HG02678 (cell line): ENCODE results near the gene CARD11.

ENCODE experiments used
- ATAC-seq: cut with Tn5 transposase; IDR thresholded peaks from one replicate; pipeline ENCODE4 v1.9.1; 2021; ENCODE audit warnings: mild to moderate bottlenecking, moderate library complexity; ENCODE audit not compliant: unreplicated experiment

CARD11 gene

DNA sequence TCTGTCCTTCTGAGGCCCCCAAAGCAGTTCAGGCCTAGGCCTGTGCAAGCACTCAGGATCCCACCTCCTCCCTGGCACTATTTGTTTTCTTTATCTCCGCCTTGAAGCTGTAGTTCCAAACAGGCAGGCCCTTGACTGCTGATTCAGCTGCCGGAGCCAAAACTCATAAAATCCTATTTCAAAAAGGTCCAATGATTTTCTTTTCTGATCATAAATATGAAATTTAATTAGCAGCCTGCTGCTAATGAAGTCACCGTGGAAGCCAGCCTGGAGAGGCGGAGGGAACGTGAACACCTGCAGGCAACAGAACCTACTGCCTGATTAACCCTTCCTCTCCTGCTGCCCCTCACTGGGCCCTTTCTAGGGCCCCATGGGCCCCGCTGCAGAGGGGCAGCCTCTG, 60.1 kb downstream of the CARD11 start:
- no peak for ATAC-seq

DNA sequence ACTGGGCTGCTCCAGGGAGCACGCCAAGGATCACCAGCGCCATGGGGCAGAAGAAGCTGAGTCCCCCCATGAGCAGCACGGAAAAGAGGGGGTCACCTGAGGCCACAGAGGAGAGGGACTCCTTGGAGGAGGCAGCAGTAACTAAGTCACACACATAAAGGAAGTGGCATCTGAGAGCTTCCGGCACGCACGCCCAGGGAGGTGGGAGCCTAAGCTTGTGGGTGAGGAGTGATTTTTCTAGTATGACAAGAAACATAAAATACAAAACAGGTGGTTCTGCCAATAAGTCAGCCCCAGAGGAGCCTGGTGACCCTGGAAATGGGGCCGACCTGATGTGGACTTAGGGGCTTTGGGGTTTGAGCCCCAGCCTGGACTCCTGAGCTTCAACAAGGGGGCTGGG, 60.8 kb downstream of the CARD11 start:
- no peak for ATAC-seq

DNA sequence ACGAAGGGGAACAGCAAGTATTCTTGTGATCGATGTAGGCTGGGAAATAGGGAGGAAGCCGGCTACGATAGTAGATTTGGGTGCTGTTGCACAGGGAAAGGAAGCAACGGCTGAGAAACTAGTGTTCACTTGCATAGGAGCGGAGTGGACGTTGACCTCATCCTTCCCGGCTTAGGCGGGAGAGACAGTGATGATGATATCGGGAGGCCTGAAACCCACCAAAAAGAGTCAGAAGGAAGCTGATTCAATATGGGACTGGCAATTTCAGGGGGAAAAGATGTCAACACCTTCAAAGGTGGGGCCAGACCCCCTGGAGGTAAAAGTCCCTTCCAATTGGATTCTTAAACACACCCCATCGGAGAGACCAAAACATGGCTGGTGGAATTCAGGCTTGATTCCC, 61.3 kb downstream of the CARD11 start:
- ATAC-seq: no peak

DNA sequence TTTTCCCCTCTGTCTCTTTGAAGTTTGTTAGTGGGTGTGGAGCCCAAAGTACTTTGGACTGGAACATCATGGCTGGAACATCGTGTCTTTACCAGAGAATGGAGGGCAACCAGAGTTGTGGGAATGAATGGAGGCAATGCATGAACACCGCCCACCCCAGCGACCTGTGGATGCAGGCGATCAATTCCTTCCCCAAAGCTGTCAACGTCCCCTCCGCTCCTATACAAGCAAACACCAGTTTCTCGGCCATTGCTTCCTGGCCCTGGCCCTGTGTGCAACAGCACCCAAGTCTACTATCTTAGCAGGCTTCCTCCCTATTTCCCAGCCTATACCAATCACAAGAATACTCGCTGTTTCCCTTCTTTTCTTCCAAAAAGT, 62.6 kb downstream of the CARD11 start:
- ATAC-seq: no peak

DNA sequence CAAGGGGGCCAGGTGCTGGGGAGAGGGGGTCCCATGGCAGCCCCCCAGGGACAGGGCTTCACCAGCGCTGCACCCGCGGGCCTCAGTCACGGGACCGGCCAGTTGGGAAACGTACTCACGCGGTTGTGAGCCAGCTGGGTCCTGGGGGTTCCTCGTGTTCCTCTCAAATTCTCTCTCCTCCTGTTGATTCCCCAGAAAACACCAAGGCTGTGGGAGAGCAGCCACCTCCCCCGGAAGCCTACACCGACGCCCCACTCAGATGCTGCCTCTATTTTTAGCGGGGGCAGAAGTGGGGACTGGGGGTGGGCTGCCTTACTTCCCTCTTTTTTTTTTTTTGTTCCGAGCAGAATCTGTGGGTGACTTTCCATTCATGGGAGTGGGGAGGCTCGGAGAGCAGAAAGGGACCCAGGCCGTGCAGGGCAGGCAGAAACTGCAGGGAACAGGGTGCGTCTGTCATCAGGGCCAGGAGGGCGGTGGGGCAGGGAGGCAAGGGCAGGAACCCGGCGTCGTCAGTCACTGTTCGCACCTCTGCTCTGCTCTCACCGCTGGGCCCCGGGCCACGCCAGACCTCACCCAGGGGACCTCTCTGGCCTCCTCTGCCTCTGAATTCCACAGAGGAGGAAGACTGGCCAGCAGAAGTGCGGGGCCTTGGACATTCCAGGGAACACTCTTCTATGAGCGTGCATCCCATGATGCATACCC, 63.1 kb downstream of the CARD11 start:
- no peak for ATAC-seq

DNA sequence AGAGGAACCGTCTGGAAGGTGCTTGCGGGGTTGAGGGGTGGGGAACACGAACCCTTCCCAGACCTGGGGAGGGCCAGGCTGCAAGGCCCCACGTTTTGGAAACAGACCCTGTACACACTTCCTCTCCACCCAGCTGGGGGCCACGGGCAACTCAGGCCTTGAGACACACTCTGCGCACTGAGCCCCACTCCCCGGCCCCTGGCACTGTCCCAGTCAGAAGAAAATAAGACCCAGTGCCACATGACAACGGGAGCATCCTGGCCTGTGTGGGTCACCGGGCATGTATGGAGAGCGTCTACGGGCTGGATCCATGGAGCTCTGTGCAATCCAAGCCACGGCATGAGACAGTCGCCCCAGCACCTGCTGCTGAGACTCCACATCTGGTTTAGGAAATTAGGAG, 63.7 kb downstream of the CARD11 start:
- no peak for ATAC-seq

DNA sequence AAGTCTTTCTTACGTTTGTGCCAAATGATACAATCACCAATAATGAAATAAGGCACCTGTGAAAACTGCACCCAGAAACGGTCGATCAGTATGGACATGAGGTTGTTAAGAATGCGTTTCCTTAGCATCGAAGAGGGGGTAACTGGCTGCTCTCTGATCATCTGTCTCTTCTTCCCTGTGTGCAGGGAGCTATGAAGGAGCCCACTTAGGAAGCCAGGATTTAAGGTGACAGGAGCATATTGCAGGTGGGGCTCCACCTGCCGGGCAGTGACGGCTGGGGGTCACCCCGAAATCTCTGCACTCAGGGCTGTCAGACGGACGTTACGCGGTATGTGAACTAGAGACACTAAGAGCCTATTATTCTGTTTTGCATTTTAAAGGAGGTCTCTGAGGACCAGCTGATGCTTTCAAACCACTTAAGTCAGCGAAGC, 64.5 kb downstream of the CARD11 start:
- ATAC-seq: peak; percentile 29

DNA sequence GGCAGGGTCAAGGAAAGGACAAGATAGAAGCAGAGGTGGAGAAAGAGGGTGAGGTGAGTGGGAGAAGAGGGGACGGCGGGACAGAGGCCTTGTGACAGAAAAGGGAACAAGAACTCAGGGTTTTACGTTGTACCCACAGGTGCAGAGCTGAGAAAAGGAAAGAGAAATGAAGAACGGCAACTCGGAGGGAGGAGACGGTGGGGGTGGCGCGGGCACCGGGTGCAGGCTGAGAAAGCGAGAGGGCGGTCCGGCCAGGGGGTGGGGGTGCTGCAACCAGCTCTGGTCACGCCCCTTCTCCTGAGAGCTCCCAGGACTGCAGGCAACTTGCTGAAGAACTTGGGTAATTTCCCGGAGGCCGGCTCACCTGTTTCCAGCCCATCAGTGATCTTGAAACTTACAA, 65.3 kb downstream of the CARD11 start:
- ATAC-seq: peak; percentile 87

DNA sequence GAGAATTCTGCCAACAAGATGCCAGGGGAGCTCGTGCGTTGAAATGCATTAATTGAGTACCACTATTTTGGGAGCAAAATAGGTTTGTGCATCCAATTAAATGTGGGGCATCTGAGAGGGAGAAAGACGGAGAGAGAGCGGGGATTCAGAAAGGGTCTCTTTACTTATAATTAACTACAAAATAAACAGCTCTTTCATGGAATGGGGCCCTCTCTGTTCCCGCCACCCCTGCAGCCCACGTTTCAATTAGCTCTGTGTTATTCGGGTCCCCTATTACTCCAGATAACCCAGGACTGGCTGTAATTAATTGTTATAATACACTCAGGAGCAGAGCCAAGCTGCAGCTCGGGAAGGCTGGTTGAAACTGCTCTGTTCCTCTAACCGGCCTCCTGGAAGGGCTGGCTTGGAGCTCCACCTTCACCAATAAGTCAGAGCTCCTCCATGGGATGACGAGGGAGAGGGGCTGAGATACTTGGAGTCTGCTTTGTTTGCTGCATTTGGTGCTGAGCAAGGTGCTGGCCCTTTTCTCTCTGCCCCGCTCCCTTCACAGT, 67.8 kb downstream of the CARD11 start:
- no peak for ATAC-seq

DNA sequence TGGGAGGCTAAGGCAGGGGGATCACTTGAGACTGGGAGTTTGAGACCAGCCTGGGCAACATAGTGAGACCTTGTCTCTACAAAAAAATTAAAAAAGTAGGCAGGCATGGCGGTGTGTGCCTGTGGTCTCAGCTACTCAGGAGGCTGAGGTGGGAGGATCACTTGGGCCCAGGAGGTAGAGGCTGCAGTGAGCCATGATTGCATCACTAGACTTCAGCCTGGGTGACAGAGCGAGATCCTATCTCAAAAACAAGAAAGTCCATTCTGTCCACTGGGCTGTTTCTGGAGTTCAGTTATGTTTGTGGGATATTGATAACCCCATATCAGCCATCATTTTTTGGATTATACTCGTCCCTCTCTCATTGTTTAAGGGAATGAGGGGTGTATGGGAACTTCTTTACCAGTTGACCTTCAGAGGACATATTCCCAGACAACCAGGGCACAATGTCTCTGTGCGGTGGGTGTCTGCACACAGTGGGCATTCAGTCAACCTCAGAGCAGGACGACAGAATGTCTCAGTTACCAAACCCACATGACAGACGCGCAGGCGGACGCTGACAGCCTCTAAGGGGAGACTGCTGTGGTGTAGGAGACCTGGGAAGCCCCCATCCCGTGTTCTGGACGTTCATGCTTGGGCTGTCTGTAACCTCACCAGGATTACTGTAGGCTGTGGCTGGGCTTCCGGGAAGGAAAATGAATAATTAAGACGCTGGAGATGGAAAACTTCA, 69.4 kb downstream of the CARD11 start:
- ATAC-seq: no peak

DNA sequence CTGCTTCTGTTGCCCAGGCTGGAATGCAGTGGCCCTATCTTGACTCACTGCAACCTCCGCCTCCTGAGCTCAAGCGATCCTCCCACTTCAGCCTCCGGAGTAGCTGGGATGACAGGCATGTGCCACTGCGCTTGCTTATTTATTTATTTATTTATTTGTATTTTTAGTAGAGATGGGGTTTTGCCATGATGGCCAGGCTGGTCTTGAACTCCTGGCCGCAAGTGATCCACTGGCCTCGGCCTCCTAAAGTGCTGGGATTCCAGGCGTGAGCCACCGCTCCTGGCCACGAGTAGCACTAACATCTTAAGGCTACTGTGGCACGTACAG, 70.9 kb downstream of the CARD11 start:
- no peak for ATAC-seq

DNA sequence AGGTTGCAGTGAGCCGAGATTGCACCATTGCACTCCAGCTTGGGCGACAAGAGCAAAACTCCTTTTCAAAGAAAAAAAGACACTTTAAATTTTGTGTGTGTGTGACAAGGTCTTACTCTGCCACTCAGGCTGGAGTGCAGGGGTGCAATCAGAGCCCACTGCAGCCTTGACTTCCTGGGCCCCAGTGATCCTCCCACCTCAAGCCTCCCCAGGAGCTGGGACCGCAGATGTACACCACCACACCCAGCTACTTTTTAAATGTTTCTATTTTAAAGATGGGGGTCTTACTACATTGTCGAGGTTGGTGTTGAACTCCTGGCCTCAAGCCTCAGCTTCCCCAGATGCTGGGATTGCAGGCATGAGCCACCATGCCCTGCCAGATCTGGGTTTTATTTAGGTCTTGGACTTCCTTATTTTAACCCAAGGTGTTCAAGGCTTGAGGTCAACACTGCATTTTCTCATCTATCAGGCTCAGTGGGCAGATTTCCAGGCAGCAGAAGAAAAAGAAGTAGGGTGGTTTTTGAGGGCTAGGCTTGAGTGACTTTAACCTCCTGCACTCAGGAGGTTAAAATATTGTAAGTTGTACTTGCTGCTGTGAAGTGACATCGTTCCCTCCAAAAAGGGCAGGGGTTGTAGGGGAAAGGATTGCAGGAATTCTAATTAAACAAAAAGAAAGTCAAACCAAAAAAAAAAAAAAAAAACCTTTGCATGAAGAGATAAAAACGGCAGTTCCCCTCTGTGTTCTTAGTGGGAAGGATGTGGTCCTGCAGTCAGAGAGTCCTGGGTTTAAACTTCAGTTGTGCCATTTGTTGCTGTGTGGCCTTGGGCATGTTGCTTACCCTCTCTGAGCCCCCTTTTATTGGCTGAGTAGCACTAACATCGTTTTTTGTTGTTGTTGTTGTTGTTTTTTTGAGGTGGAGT, 71.5 kb downstream of the CARD11 start:
- peak; percentile 79 for ATAC-seq

DNA sequence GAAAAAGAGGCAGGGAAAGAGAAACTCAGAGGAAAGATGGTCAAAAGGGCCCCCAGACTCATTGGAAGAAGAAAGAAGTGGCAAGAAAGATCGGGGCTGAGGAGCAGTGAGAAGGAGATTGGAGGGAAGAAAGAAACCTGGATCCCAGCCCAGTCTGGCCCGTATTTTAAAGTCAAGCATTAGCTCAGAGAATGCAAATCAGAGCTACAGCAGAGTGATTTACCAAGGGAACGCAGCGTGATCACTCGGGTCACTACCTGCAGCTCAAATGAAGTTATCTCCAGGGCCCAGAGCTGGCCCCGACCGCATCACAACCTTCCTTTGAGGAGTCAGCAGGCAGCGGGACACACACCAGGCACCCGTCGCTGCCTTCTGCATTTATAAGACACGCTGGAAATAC, 72.8 kb downstream of the CARD11 start:
- ATAC-seq: no peak

DNA sequence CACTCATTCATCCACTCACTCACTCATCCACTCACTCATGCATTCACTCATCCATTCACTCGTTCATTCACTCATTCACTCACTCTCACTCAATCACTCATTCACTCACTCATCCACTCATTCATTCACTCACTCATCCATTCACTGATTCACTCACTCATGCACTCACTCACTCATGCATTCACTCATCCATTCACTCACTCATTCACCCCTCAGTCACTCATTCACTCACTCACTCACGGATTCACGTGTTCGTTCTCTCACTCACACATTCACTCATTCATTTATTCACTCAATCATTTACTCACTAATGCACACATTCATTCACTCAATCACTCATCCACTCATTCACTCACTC, 73.4 kb downstream of the CARD11 start:
- ATAC-seq: no peak

DNA sequence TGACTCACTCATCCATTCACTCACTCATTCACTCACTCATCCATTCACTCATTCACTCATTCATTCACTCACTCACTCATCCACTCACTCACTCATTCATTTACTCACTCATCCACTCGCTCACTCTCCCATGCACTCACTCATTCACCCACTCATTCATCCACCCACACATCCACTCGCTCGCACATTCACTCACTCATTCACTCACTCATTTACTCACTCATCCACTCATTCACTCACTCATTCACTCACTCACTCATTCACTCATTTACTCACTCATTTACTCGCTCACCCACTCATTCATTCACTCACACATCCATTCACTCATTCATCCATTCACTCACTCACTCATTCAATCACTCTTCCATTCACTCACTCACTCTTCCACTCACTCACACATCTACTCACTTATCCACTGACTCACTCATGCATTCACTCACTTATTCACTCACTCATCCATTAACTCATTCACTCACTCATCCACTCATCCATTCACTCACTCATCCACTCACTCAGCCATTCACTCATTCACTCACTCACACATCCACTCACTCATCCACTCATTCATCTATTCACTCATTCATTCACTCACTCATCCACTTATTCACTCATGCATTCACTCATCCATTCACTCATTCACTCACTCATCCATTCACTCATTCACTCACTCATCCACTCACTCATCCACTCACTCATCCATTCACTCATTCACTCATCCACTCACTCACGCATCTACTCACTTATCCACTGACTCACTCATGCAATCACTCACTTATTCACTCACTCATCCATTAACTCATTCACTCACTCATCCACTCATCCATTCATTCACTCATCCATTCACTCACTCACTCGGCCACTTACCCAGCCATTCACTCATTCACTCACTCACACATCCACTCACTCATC, 74.0 kb downstream of the CARD11 start:
- ATAC-seq: no peak

DNA sequence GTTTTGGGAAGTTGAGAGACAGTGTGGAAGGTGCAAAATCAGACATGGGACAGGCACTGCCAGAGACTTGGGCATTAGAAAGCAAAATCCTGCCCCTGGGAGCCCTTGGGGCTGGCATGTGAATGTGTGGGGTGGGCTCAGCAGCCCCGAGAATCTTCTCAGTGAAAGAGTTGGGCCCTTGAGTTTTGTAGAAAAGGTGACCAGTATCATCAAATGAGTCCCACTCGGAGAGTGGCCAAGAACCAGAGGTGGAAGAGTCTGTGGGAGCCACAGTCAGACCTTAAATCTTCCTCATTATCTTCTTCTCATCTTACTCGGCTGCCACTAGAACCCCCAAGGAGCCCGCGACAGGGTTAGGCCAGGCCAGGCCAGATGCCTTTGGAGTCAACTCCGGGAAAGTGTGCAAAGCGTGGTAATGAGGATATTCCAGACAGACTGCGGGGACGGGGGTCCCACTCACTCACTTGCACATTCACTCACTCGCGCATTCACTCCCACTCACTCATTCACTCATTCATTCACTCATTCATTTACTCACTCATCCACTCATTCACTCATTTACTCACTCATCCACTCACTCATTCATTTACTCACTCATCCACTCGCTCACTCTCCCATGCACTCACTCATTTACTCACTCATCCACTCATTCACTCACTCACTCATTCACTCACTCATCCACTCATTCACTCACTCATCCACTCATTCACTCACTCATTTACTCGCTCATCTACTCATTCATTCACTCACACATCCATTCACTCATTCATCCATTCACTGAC, 74.9 kb downstream of the CARD11 start:
- no peak for ATAC-seq

DNA sequence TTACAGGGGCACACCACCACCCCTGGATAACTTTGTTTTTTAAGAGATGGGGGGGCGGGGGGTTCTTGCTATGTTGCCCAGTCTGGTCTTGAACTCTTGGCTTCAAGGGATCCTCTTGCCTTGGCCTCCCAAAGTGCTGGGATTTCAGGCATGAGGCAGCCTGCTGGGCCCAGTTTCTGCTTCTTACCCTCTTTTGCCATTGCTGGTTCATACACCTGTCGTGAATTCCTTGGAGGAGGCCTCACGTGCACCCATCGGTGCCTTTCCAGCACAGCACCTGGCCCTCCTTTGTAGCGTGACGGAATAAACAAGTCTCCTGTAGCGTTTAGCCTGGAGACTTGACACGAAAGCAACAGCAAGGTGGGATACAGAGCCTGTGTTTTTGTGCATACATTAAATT, 75.5 kb downstream of the CARD11 start:
- ATAC-seq: no peak

DNA sequence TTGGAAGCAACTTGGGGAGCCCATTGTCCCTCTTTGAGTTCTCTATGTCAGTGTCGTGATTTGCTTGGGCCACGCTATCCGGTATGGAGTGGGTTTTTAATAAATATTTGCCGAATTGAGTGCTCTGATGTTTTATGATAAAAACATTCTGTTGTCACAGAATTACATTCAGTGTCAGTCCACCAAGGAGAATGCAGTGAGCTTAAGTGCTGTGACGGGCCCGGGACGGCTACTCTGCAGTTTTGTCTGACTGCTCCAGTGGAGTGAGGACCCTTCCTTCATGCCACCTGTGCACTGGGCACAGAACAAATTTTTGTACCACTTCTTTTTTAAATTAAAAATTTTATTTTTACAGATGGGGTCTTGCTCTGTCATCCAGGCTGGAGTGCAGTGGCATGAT, 76.0 kb downstream of the CARD11 start:
- no peak for ATAC-seq

DNA sequence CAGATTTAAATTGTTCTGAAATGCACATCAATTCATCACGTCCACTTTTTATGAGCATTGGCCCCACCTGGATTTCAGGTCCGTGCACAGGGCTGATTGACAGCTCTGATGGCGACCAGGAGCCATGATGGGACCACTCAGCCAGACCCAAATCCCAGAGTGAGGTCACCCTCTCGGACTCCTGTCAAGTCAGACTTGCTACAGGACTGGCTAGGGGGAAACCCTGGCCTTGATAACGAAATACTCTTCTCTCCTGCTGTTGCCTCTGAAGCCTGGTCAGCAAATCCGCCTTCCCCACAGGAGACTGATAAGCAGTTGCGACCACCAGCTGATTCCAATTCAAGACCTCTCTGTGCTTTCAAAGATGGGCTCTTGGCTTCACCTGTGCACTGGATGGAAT, 76.4 kb downstream of the CARD11 start:
- no peak for ATAC-seq
